Transverse colon (tissue), 4 donors: ENCODE results near the gene CHERP.

Experiments
- EP300 ChIP-seq: sonication (generic); formaldehyde crosslinking; IDR thresholded peaks from one replicate; pipeline ENCODE4 v1.6.1; 2017; ENCODE audit warnings: antibody characterized with exemption, low read depth
- POLR2A ChIP-seq: fragments of 450-650 bp; IDR thresholded peaks from one replicate; pipeline ENCODE4 v1.6.1; 2016; ENCODE audit warnings: antibody characterized with exemption, mild to moderate bottlenecking, moderate library complexity
- POLR2AphosphoS5 ChIP-seq, 3 donors: sonication (generic); formaldehyde crosslinking; IDR thresholded peaks; one replicate each; pipeline ENCODE4 v1.6.1; 2016; ENCODE audit warnings: antibody characterized with exemption in 3 of 3
- TF ChIP-seq, protein P1 (sequence below), 5 experiments: fragments of 200-600 bp in 3 of 5; fragments of 450-650 bp in 2 of 5; sonication (generic) in 3 of 5; IDR thresholded peaks; 1 replicate in 2 of 5; 2 replicates in 3 of 5; pipeline ENCODE4 v1.5.1; 2016 to 2017; ENCODE audit warnings: antibody characterized with exemption in 5 of 5, inconsistent platforms in 3 of 5, mild to moderate bottlenecking in 2 of 5, moderate library complexity in 1 of 5

DNA sequence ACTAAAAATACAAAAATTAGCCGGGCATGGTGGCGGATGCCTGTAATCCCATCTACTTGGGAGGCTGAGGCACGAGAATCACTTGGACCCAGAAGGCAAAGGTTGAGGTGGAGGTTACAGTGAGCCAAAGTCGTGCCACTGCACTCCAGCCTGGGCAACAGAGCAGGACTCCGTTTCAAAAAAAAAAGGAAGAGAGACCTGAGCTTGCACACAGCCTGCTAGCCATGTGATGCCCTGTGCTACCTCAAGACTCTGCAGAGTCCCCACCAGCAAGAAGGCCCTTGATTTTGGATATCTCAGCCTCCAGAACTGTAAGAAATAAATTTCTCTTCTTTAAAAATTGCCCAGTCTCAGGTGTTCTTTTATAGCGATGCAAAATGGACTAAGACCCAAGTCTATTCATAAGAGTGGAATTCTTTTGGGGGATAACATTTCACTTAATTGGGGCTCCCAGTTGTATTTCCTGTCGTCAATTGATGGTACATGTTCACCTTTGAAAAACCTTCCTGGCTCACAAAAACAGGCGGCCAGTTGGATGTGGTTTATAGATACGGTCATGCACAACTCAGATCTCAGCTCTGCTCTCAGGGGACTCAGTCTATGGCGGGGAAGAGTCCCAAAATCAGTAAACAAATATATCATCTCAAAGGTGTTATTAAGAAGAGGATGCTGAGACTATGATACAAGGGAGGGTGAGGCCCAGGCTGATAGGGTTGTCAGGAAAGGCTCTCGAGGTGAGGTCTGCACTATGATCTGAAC is 2.4 kb upstream of the CHERP start:
- TF ChIP-seq POLR2A (no peak), POLR2AphosphoS5 (IDR thresholded peaks at IDR 0.05) (no peak), EP300 (no peak)
- TF ChIP-seq, protein P1, sequence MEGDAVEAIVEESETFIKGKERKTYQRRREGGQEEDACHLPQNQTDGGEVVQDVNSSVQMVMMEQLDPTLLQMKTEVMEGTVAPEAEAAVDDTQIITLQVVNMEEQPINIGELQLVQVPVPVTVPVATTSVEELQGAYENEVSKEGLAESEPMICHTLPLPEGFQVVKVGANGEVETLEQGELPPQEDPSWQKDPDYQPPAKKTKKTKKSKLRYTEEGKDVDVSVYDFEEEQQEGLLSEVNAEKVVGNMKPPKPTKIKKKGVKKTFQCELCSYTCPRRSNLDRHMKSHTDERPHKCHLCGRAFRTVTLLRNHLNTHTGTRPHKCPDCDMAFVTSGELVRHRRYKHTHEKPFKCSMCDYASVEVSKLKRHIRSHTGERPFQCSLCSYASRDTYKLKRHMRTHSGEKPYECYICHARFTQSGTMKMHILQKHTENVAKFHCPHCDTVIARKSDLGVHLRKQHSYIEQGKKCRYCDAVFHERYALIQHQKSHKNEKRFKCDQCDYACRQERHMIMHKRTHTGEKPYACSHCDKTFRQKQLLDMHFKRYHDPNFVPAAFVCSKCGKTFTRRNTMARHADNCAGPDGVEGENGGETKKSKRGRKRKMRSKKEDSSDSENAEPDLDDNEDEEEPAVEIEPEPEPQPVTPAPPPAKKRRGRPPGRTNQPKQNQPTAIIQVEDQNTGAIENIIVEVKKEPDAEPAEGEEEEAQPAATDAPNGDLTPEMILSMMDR (IDR thresholded peaks at IDR 0.05) = no peak
